CD14-positive monocyte (primary cell): ENCODE data around the gene CCDC73. TPM values are rescaled to one million over a fixed set of nuclear protein-coding genes. Genes with fewer than 3 reads are reported as not detected.

ENCODE experiments used
- DNase-seq, 3 donors: peaks; one replicate each; pipeline ENCODE4 v3.0.0-alpha.2; 2011 to 2022
- H2AFZ ChIP-seq: 2 replicates; pipeline ENCODE4 v1.6.0; 2012; ENCODE audit warnings: mild to moderate bottlenecking, low read depth, low read length, inconsistent platforms; ENCODE audit not compliant: insufficient read depth, poor library complexity, severe bottlenecking
- H3K27ac ChIP-seq, 2 donors: 1 replicate in 1 of 2; 2 replicates in 1 of 2; pipeline ENCODE4 v1.5.1; 2012 to 2013; ENCODE audit warnings: low read length in 2 of 2, control low read depth in 1 of 2, inconsistent platforms in 1 of 2, low read depth in 1 of 2, mild to moderate bottlenecking in 1 of 2
- H3K27me3 ChIP-seq, 2 donors: one replicate each; pipeline versions ENCODE4 v1.6.0 to v1.6.1; 2011 to 2013; ENCODE audit warnings: low read length in 2 of 2; ENCODE audit not compliant: control insufficient read depth in 2 of 2, insufficient read depth in 2 of 2
- H3K36me3 ChIP-seq, 2 donors: replicated peaks in 1 of 2; 1 replicate in 1 of 2; 2 replicates in 1 of 2; pipeline versions ENCODE4 v1.5.1 to v1.6.1; 2012 to 2013; ENCODE audit warnings: low read length in 2 of 2, control low read depth in 1 of 2, inconsistent platforms in 1 of 2, mild to moderate bottlenecking in 1 of 2; ENCODE audit not compliant: insufficient read depth in 2 of 2, control insufficient read depth in 1 of 2
- H3K4me1 ChIP-seq, 2 donors: 1 replicate in 1 of 2; 2 replicates in 1 of 2; pipeline versions ENCODE4 v1.5.1 to v1.6.1; 2012 to 2013; ENCODE audit warnings: low read length in 2 of 2, control low read depth in 1 of 2, inconsistent platforms in 1 of 2, mild to moderate bottlenecking in 1 of 2, moderate library complexity in 1 of 2; ENCODE audit not compliant: insufficient read depth in 2 of 2, control insufficient read depth in 1 of 2
- H3K4me2 ChIP-seq: replicated peaks from 2 replicates; pipeline ENCODE3; 2012; ENCODE audit warnings: low read length, moderate library complexity, mild to moderate bottlenecking; ENCODE audit not compliant: poor library complexity, severe bottlenecking; ENCODE audit errors: extremely low read depth
- H3K4me3 ChIP-seq, 3 experiments: fragments of 200-600 bp in 1 of 3; sonication (generic) in 1 of 3; replicated peaks in 1 of 3; 1 replicate in 2 of 3; 2 replicates in 1 of 3; pipeline ENCODE4 v1.5.1; 2011 to 2013; ENCODE audit warnings: low read length in 3 of 3, mild to moderate bottlenecking in 3 of 3, control low read depth in 2 of 3, low read depth in 2 of 3, inconsistent platforms in 1 of 3, moderate library complexity in 1 of 3
- H3K79me2 ChIP-seq: 2 replicates; pipeline ENCODE4 v1.6.0; 2012; ENCODE audit warnings: mild to moderate bottlenecking, control low read depth, inconsistent platforms, low read length, moderate library complexity; ENCODE audit not compliant: insufficient read depth
- H3K9ac ChIP-seq: 2 replicates; pipeline ENCODE4 v1.6.0; 2017; ENCODE audit warnings: low read length, mild to moderate bottlenecking; ENCODE audit not compliant: insufficient read depth, poor library complexity, severe bottlenecking
- H3K9me3 ChIP-seq, 2 donors: replicated peaks in 1 of 2; 1 replicate in 1 of 2; 2 replicates in 1 of 2; pipeline versions ENCODE4 v1.5.1 to v1.6.1; 2012 to 2013; ENCODE audit warnings: low read length in 2 of 2, control low read depth in 1 of 2; ENCODE audit not compliant: control insufficient read depth in 1 of 2, insufficient read depth in 1 of 2
- H4K20me1 ChIP-seq: 2 replicates; pipeline ENCODE4 v1.6.0; 2012; ENCODE audit warnings: mild to moderate bottlenecking, low read length, control low read depth, moderate library complexity; ENCODE audit not compliant: insufficient read depth
- H3K27ac Mint-ChIP-seq, 7 donors: one replicate each; pipeline ENCODE4 v1.8.0; 2020; ENCODE audit warnings: mild to moderate bottlenecking in 7 of 7, mixed read lengths in 7 of 7, moderate library complexity in 6 of 7, inconsistent platforms in 2 of 7
- H3K27me3 Mint-ChIP-seq, 3 donors: one replicate each; pipeline ENCODE4 v1.8.0; 2021 to 2022; ENCODE audit warnings: low read depth in 3 of 3, mild to moderate bottlenecking in 3 of 3, mixed read lengths in 3 of 3, moderate library complexity in 3 of 3, inconsistent platforms in 1 of 3
- H3K36me3 Mint-ChIP-seq, 2 donors: one replicate each; pipeline ENCODE4 v1.8.0; 2020; ENCODE audit warnings: mixed read lengths in 2 of 2, inconsistent platforms in 1 of 2, mild to moderate bottlenecking in 1 of 2
- H3K4me1 Mint-ChIP-seq: one replicate; pipeline ENCODE4 v1.8.0; 2020; ENCODE audit warnings: mild to moderate bottlenecking, mixed read lengths
- H3K4me3 Mint-ChIP-seq, 2 donors: one replicate each; pipeline ENCODE4 v1.8.0; 2020; ENCODE audit warnings: mild to moderate bottlenecking in 2 of 2, mixed read lengths in 2 of 2, moderate library complexity in 1 of 2
- H3K9me3 Mint-ChIP-seq, 7 donors: one replicate each; pipeline ENCODE4 v1.8.0; 2020 to 2022; ENCODE audit warnings: mixed read lengths in 7 of 7, mild to moderate bottlenecking in 6 of 7, moderate library complexity in 6 of 7, inconsistent platforms in 2 of 7
- CTCF ChIP-seq: fragments of 200-600 bp; IDR thresholded peaks from one replicate; pipeline ENCODE4 v1.8.0; 2022; ENCODE audit warnings: antibody characterized with exemption, mild to moderate bottlenecking
- WGBS: methylation state at CpG from one replicate; pipeline ENCODE4 v1.1.5; 2013; ENCODE audit warnings: missing lambda C conversion rate; ENCODE audit not compliant: insufficient coverage; 5-methylcytosine and 5-hydroxymethylcytosine counted together
- intact Hi-C, 2 donors: fragments of 100-400 bp; cut with micrococcal nuclease; formaldehyde crosslinking; loops; one replicate each; pipeline versions ENCODE4 v1.15.0 to v1.15.1; 2023
- polyA plus RNA-seq, 3 donors: library from polyadenylated mRNA; depleted of rRNA in 1 of 3; unstranded in 2 of 3; stranded (reverse) in 1 of 3; fragments of 300-500 nt in 2 of 3; fragments of >200 nt in 1 of 3; fragmentation: Illumina TruSeq in 2 of 3; gene quantifications; 1 replicate in 2 of 3; 2 replicates in 1 of 3; pipeline ENCODE4 v1.2.3, GENCODE V29; 2012 to 2021

The CCDC73 gene
- polyA plus RNA-seq, 3 donors: 0.03 to 0.09 TPM; not detected in 1

- no peak overlapping the region for H3K27ac Mint-ChIP-seq
- H3K27ac ChIP-seq: no peak overlapping the region
- intact Hi-C loops: no loop called here
- no peak for DNase-seq
- H3K4me3 Mint-ChIP-seq: no peak overlapping the region
- peaks cover 0 to 3% of the 10 kb centered on the region in 2 donors for H3K36me3 Mint-ChIP-seq
- H3K4me1 Mint-ChIP-seq: peaks cover 37% of the 10 kb centered on the region
- TF ChIP-seq CTCF: no peak
- H3K36me3 ChIP-seq: no peaks in the 10 kb centered on the region
- no peak overlapping the region for H3K4me3 ChIP-seq
- H3K9ac ChIP-seq: no peak overlapping the region
- peaks cover 0 to 2% (median 1%) of the 10 kb centered on the region in 3 donors for H3K27me3 Mint-ChIP-seq
- peaks cover 0 to 3% (median 0%) of the 10 kb centered on the region in 7 donors for H3K9me3 Mint-ChIP-seq
- H4K20me1 ChIP-seq: no peaks in the 10 kb centered on the region
- no peaks in the 10 kb centered on the region for H3K79me2 ChIP-seq
- peaks cover 22 to 55% of the 10 kb centered on the region in 2 donors for H3K4me1 ChIP-seq
- H3K9me3 ChIP-seq: no peaks in the 10 kb centered on the region
- no peak overlapping the region for H3K4me2 ChIP-seq
- no peaks in the 10 kb centered on the region for H3K27me3 ChIP-seq
- H2AFZ ChIP-seq: no peak overlapping the region
Measured at GRCh38 chr11:32820497-32820896, 26.0 kb upstream of the CCDC73 start.

GRCh38 chr11:32819187-32819586 is 24.7 kb upstream of the CCDC73 start:
- Histone ChIP-seq H3K27me3 (no peaks in the 10 kb centered on the region), H3K36me3 (no peaks in the 10 kb centered on the region), H3K9me3 (no peaks in the 10 kb centered on the region), H4K20me1 (no peaks in the 10 kb centered on the region), H3K4me1 (peaks cover 22 to 48% of the 10 kb centered on the region in 2 donors), H3K4me2 (no peak overlapping the region), H3K27ac (no peak overlapping the region), H3K4me3 (no peak overlapping the region), H3K79me2 (no peaks in the 10 kb centered on the region), H3K9ac (no peak overlapping the region), H2AFZ (no peak overlapping the region)
- peaks cover 0 to 3% of the 10 kb centered on the region in 2 donors for H3K36me3 Mint-ChIP-seq
- no CpG with 5 or more reads among the region's 2 CpGs for WGBS
- H3K4me3 Mint-ChIP-seq: no peak overlapping the region
- H3K27ac Mint-ChIP-seq: no peak overlapping the region
- no peak for DNase-seq
- H3K27me3 Mint-ChIP-seq: peaks cover 0 to 2% (median 1%) of the 10 kb centered on the region in 3 donors
- peaks cover 35% of the 10 kb centered on the region for H3K4me1 Mint-ChIP-seq
- no peak for TF ChIP-seq CTCF
- intact Hi-C loops: loop anchor here in 1 of 2 donors (10.0 kb wide), 1 partner anchor 66 kb away; no protein-coding TSS in a partner anchor
- H3K9me3 Mint-ChIP-seq: peaks cover 0 to 3% (median 0%) of the 10 kb centered on the region in 7 donors
